ENCODE results near the gene ZSWIM6. TPM values are rescaled to one million over a fixed set of nuclear protein-coding genes. Genes with fewer than 3 reads are reported as not detected.

Gene ZSWIM6
- total RNA-seq, 4 donors from 2014 or later, result 13.3 to 19.4 (median 16.0) TPM

DNA sequence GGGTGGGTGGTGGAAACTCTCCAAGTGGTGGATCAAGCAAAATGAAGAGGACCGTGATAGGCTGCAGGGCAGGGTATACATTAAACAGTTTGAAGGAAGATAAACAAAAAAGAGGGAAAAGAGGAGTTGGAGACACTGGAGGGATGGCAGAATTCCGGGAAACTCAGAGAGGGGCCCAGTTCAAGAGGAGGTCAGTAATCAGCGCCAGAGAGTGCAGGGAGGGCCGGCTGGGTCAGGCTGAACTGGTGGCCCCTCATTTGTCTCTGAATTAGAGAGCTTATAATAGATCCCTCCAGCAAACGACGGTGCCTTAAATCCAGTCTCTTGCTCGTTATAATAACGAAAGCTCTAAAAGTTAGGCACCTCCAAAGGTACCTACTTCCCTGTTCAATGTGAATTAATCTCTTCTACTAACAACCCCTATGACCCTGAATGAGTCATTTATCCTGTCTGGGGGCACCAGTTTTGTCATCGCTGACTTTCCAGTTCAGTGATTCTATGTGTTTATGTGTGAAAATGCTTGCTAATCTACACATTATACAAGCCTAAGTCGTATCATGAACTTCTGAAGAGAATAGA, 2.4 kb upstream of the ZSWIM6 start:
- H3K27me3 ChIP-seq, result no peaks in the 10 kb centered on the region
- H3K4me1 ChIP-seq, result peaks cover 0 to 25% (median 6%) of the 10 kb centered on the region in 4 donors
- TF ChIP-seq CTCF (IDR thresholded peaks at IDR 0.05) (no peak), POLR2A (IDR thresholded peaks at IDR 0.05) (no peak)
- peak overlapping the region in 2 of 4 donors; percentile 86 to 89 for H3K4me3 ChIP-seq
- DNase-seq, result no peak
- H3K36me3 ChIP-seq, result no peaks in the 10 kb centered on the region
- no peaks in the 10 kb centered on the region for H3K9me3 ChIP-seq
- peak overlapping the region; percentile 94 to 99 (median 96) for H3K27ac ChIP-seq

DNA sequence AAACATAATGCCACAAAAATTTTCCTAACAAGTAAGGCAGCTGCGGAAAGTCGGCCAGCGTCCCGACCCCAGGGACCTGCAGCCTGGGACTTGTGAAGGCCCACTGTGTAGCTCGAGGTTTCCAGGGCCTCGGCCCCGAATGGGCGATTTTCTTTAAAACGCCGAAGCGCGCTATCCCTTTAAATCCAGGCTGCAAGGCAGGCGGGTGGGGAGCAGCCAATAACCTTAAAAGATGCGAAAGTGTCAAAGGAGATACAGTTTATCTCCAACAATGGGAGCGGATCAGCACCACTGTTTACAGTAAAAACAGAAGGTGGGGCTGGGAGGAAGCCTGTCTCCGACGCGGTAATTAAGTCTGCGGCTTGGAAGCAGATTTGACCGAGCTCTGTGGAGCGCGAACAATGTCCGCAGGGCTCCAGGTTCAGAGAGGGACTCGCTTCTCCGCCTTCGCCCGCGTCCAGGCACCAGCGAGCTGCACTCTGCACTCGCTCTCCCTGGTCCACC, 1.7 kb upstream of the ZSWIM6 start:
- peak overlapping the region; percentile 86 to 92 (median 90) for H3K4me3 ChIP-seq
- no peaks in the 10 kb centered on the region for H3K9me3 ChIP-seq
- TF ChIP-seq CTCF (IDR thresholded peaks at IDR 0.05) (no peak), POLR2A (IDR thresholded peaks at IDR 0.05) (peak in 1 of 2 donors; percentile 23)
- H3K36me3 ChIP-seq, result no peaks in the 10 kb centered on the region
- H3K4me1 ChIP-seq, result peaks cover 0 to 33% (median 6%) of the 10 kb centered on the region in 4 donors
- no peaks in the 10 kb centered on the region for H3K27me3 ChIP-seq
- H3K27ac ChIP-seq, result peak overlapping the region; percentile 94 to 99 (median 96)
- peak in 2 of 3 donors; percentile 31 to 65 for DNase-seq

GRCh38 chr5:61330845-61331406, 1.1 kb upstream of the ZSWIM6 start:
- peak; percentile 66 to 92 (median 90) for DNase-seq
- TF ChIP-seq CTCF (IDR thresholded peaks at IDR 0.05), result peak; percentile 36 to 87 (median 62)
- TF ChIP-seq POLR2A (IDR thresholded peaks at IDR 0.05), result peak; percentile 4 to 82
- H3K27me3 ChIP-seq, result no peaks in the 10 kb centered on the region
- H3K4me1 ChIP-seq, result peaks cover 0 to 34% (median 6%) of the 10 kb centered on the region in 4 donors
- peak overlapping the region; percentile 94 to 99 (median 96) for H3K27ac ChIP-seq
- H3K36me3 ChIP-seq, result no peaks in the 10 kb centered on the region
- peak overlapping the region; percentile 86 to 92 (median 90) for H3K4me3 ChIP-seq
- no peaks in the 10 kb centered on the region for H3K9me3 ChIP-seq

DNA sequence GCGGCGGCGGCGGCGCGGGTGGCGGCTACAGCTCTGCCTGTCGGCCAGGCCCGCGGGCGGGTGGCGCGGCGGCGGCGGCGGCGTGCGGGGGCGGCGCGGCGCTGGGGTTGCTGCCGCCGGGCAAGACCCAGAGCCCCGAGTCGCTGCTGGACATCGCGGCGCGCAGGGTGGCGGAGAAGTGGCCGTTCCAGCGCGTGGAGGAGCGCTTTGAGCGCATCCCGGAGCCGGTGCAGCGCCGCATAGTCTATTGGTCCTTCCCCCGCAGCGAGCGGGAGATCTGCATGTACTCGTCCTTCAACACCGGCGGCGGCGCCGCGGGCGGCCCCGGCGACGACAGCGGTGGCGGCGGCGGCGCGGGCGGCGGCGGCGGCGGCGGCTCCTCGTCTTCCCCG, 296 bp downstream of the ZSWIM6 start:
- peak overlapping the region; percentile 73 to 97 (median 89) for H3K27ac ChIP-seq
- H3K36me3 ChIP-seq, result no peaks in the 10 kb centered on the region
- peak; percentile 37 to 75 (median 70) for DNase-seq
- TF ChIP-seq CTCF (IDR thresholded peaks at IDR 0.05) (no peak), POLR2A (IDR thresholded peaks at IDR 0.05) (no peak)
- H3K4me1 ChIP-seq, result peaks cover 0 to 34% (median 6%) of the 10 kb centered on the region in 4 donors
- H3K9me3 ChIP-seq, result no peaks in the 10 kb centered on the region
- no peaks in the 10 kb centered on the region for H3K27me3 ChIP-seq
- peak overlapping the region; percentile 86 to 92 (median 90) for H3K4me3 ChIP-seq

GRCh38 chr5:61332851-61333320, 828 bp downstream of the ZSWIM6 start:
- Histone ChIP-seq H3K4me1 (peaks cover 0 to 34% (median 6%) of the 10 kb centered on the region in 4 donors), H3K27ac (peak overlapping the region; percentile 76 to 92 (median 86)), H3K9me3 (no peaks in the 10 kb centered on the region), H3K4me3 (peak overlapping the region; percentile 86 to 92 (median 88)), H3K36me3 (no peaks in the 10 kb centered on the region), H3K27me3 (no peaks in the 10 kb centered on the region)
- peak in 2 of 3 donors; percentile 39 to 64 for DNase-seq
- TF ChIP-seq POLR2A (IDR thresholded peaks at IDR 0.05), result no peak
- TF ChIP-seq CTCF (IDR thresholded peaks at IDR 0.05), result no peak

All from Peyer's patch (tissue), 4 donors.